ENCODE measurements around the gene TSEN2.

Gene TSEN2

GRCh38 chr3:12507591-12508281 lies 23.5 kb downstream of the TSEN2 start:
- Histone ChIP-seq H3K27ac (no peak overlapping the region), H3K27me3 (no peaks in the 10 kb centered on the region), H3K4me3 (no peak overlapping the region), H4K20me1 (peaks cover 0 to 69% (median 30%) of the 10 kb centered on the region in 11 experiments; a peak in 14 of 22 replicates), H3K36me3 (peaks cover 66 to 100% (median 98%) of the 10 kb centered on the region in 11 experiments), H3K9ac (no peak overlapping the region), H3K4me1 (peaks cover 0 to 11% (median 3%) of the 10 kb centered on the region in 10 experiments; a peak in 8 of 20 replicates), H3K4me2 (no peak overlapping the region), H3K9me3 (replicated peaks in 1 of 11) (no peaks in the 10 kb centered on the region)
- no peak for TF ChIP-seq Cebpa-rat (IDR thresholded peaks at IDR 0.05)

- no peak for TF ChIP-seq Cebpa-rat (IDR thresholded peaks at IDR 0.05)
- Histone ChIP-seq H3K4me2 (no peak overlapping the region), H3K4me3 (no peak overlapping the region), H3K9ac (no peak overlapping the region), H3K27ac (no peak overlapping the region), H3K4me1 (peaks cover 0 to 9% (median 3%) of the 10 kb centered on the region in 10 experiments; a peak in 8 of 20 replicates), H3K9me3 (replicated peaks in 1 of 11) (no peaks in the 10 kb centered on the region), H3K27me3 (no peaks in the 10 kb centered on the region), H3K36me3 (peaks cover 69 to 100% (median 98%) of the 10 kb centered on the region in 11 experiments), H4K20me1 (peaks cover 0 to 66% (median 27%) of the 10 kb centered on the region in 11 experiments; a peak in 14 of 22 replicates)
Measured at GRCh38 chr3:12508291-12508700, 24.0 kb downstream of the TSEN2 start.

GRCh38 chr3:12509466-12509865 lies 25.2 kb downstream of the TSEN2 start:
- no peak for TF ChIP-seq Cebpa-rat (IDR thresholded peaks at IDR 0.05)

GRCh38 chr3:12512534-12513118 lies 28.3 kb downstream of the TSEN2 start:
- no peak for TF ChIP-seq Cebpa-rat (IDR thresholded peaks at IDR 0.05)
- H3K9ac ChIP-seq: no peak overlapping the region
- no peak overlapping the region for H3K4me2 ChIP-seq
- H4K20me1 ChIP-seq: peaks cover 0 to 48% (median 19%) of the 10 kb centered on the region in 11 experiments; a peak in 15 of 22 replicates
- no peaks in the 10 kb centered on the region for H3K9me3 ChIP-seq (replicated peaks in 1 of 11)
- no peaks in the 10 kb centered on the region for H3K4me1 ChIP-seq
- no peak overlapping the region for H3K4me3 ChIP-seq
- no peak overlapping the region for H3K27ac ChIP-seq
- peaks cover 38 to 99% (median 80%) of the 10 kb centered on the region in 11 experiments for H3K36me3 ChIP-seq
- H3K27me3 ChIP-seq: no peaks in the 10 kb centered on the region

More at GRCh38 chr3:12509466-12509865, 25.2 kb downstream of the TSEN2 start:
- Histone ChIP-seq H3K27me3 (no peaks in the 10 kb centered on the region), H3K36me3 (peaks cover 64 to 100% (median 97%) of the 10 kb centered on the region in 11 experiments), H3K27ac (no peak overlapping the region), H3K4me1 (no peaks in the 10 kb centered on the region), H3K9me3 (replicated peaks in 1 of 11) (no peaks in the 10 kb centered on the region), H4K20me1 (peaks cover 0 to 66% (median 25%) of the 10 kb centered on the region in 11 experiments; a peak in 15 of 22 replicates), H3K9ac (no peak overlapping the region), H3K4me3 (no peak overlapping the region), H3K4me2 (no peak overlapping the region)

- peaks cover 0 to 40% (median 8%) of the 10 kb centered on the region in 11 experiments; a peak in 8 of 22 replicates for H4K20me1 ChIP-seq
- no peaks in the 10 kb centered on the region for H3K9me3 ChIP-seq (replicated peaks in 1 of 11)
- H3K4me2 ChIP-seq: no peak overlapping the region
- H3K9ac ChIP-seq: 0 out of 22 replicates have a peak overlapping the region, but pooled peaks of 1 of the 11 experiments have one; percentile 19
- H3K4me3 ChIP-seq: no peak overlapping the region
- peaks cover 29 to 99% (median 76%) of the 10 kb centered on the region in 11 experiments for H3K36me3 ChIP-seq
- H3K4me1 ChIP-seq: no peaks in the 10 kb centered on the region
- no peak overlapping the region for H3K27ac ChIP-seq
- no peaks in the 10 kb centered on the region for H3K27me3 ChIP-seq
- TF ChIP-seq Cebpa-rat (IDR thresholded peaks at IDR 0.05): no peak
Measured at GRCh38 chr3:12513694-12514446, 29.6 kb downstream of the TSEN2 start.

- no peak for TF ChIP-seq Cebpa-rat (IDR thresholded peaks at IDR 0.05)
- H3K9me3 ChIP-seq (replicated peaks in 1 of 11): no peaks in the 10 kb centered on the region
- no peak overlapping the region for H3K4me3 ChIP-seq
- peaks cover 0 to 24% (median 0%) of the 10 kb centered on the region in 11 experiments; a peak in 5 of 22 replicates for H4K20me1 ChIP-seq
- no peak overlapping the region for H3K4me2 ChIP-seq
- peaks cover 28 to 99% (median 76%) of the 10 kb centered on the region in 11 experiments for H3K36me3 ChIP-seq
- H3K4me1 ChIP-seq: no peaks in the 10 kb centered on the region
- no peak overlapping the region for H3K9ac ChIP-seq
- no peaks in the 10 kb centered on the region for H3K27me3 ChIP-seq
- H3K27ac ChIP-seq: no peak overlapping the region
Measured at GRCh38 chr3:12515631-12516030, 31.4 kb downstream of the TSEN2 start.

- no peak for TF ChIP-seq Cebpa-rat (IDR thresholded peaks at IDR 0.05)
- H3K4me2 ChIP-seq: no peak overlapping the region
- no peak overlapping the region for H3K4me3 ChIP-seq
- H3K27ac ChIP-seq: no peak overlapping the region
- H3K9ac ChIP-seq: no peak overlapping the region
- no peaks in the 10 kb centered on the region for H3K27me3 ChIP-seq
- H3K9me3 ChIP-seq (replicated peaks in 1 of 11): no peaks in the 10 kb centered on the region
- peaks cover 35 to 99% (median 74%) of the 10 kb centered on the region in 11 experiments for H3K36me3 ChIP-seq
- H4K20me1 ChIP-seq: peaks cover 0 to 22% (median 0%) of the 10 kb centered on the region in 11 experiments; a peak in 5 of 22 replicates
- H3K4me1 ChIP-seq: no peaks in the 10 kb centered on the region
Measured at GRCh38 chr3:12516873-12517272, 32.6 kb downstream of the TSEN2 start.

- H3K4me3 ChIP-seq: no peak overlapping the region
- no peak for TF ChIP-seq Cebpa-rat (IDR thresholded peaks at IDR 0.05)
- no peak overlapping the region for H3K4me2 ChIP-seq
- no peaks in the 10 kb centered on the region for H3K27me3 ChIP-seq
- H3K9me3 ChIP-seq (replicated peaks in 1 of 11): no peaks in the 10 kb centered on the region
- no peaks in the 10 kb centered on the region for H3K4me1 ChIP-seq
- peaks cover 38 to 99% (median 74%) of the 10 kb centered on the region in 11 experiments for H3K36me3 ChIP-seq
- no peak overlapping the region for H3K27ac ChIP-seq
- H3K9ac ChIP-seq: no peak overlapping the region
- peaks cover 0 to 11% (median 0%) of the 10 kb centered on the region in 11 experiments; a peak in 5 of 22 replicates for H4K20me1 ChIP-seq
Measured at GRCh38 chr3:12518261-12519028, 34.2 kb downstream of the TSEN2 start.
